GM13977 (cell line): ENCODE results near the gene SLX4IP.

Experiments
- DNase-seq: peaks from one replicate; pipeline ENCODE4 v3.0.0; 2012; ENCODE audit warnings: low spot score
- CTCF ChIP-seq: IDR thresholded peaks from 2 replicates; pipeline ENCODE4 v1.5.1; 2012; ENCODE audit warnings: mild to moderate bottlenecking, control low read depth; ENCODE audit not compliant: insufficient read depth; ENCODE audit errors: extremely low read depth, missing control alignments
- in situ Hi-C: fragments of 300-500 bp; cut with MboI; formaldehyde crosslinking; loops from one replicate; pipeline ENCODE4 v1.12.0; 2022; ENCODE audit warnings: low sequenced_read_pairs, low pct_unique_long_range_greater_than_20kb, mixed read lengths, inconsistent platforms; ENCODE audit not compliant: unreplicated experiment

The SLX4IP gene

GRCh38 chr20:10436053-10436699, 1.1 kb downstream of the SLX4IP start:
- in situ Hi-C loops: loop anchor here (25.0 kb wide), 1 partner anchor 824 kb away; no protein-coding TSS in a partner anchor
- DNase-seq: no peak
- TF ChIP-seq CTCF: no peak

- no peak for TF ChIP-seq CTCF
- in situ Hi-C loops: loop anchor here (25.0 kb wide), 1 partner anchor 826 kb away; no protein-coding TSS in a partner anchor
- DNase-seq: no peak
Measured at GRCh38 chr20:10438217-10438616, 3.1 kb downstream of the SLX4IP start.

GRCh38 chr20:10443936-10444335, 8.8 kb downstream of the SLX4IP start:
- in situ Hi-C loops: loop anchor here (25.0 kb wide), 1 partner anchor 832 kb away; no protein-coding TSS in a partner anchor
- no peak for TF ChIP-seq CTCF

GRCh38 chr20:10445758-10446157, 10.7 kb downstream of the SLX4IP start:
- TF ChIP-seq CTCF: no peak
- DNase-seq: no peak
- in situ Hi-C loops: loop anchor here (25.0 kb wide), 1 partner anchor 833 kb away; no protein-coding TSS in a partner anchor

More at GRCh38 chr20:10443936-10444335, 8.8 kb downstream of the SLX4IP start:
- no peak for DNase-seq

- peak; percentile 22 for TF ChIP-seq CTCF
- in situ Hi-C loops: loop anchor here (25.0 kb wide), 1 partner anchor 835 kb away; no protein-coding TSS in a partner anchor
- peak; percentile 71 for DNase-seq
Measured at GRCh38 chr20:10447028-10447427, 11.9 kb downstream of the SLX4IP start.

GRCh38 chr20:10448270-10449156, 13.4 kb downstream of the SLX4IP start:
- in situ Hi-C loops: loop anchor here (25.0 kb wide), 1 partner anchor 836 kb away; no protein-coding TSS in a partner anchor
- no peak for DNase-seq
- no peak for TF ChIP-seq CTCF
